IMR-90 (cell line): ENCODE results near the gene BRME1. TPM values are rescaled to one million over a fixed set of nuclear protein-coding genes. Genes with fewer than 3 reads are reported as not detected.

Experiments
- ATAC-seq: fragments of 200-7000 bp; cut with Tn5 transposase; 2 replicates; pipeline ENCODE4 v1.9.1; 2020; ENCODE audit warnings: low read depth, mild to moderate bottlenecking, moderate library complexity
- BruUV-seq: library from RNA; stranded (reverse); fragments of 400-500 nt; replicated peaks from 2 replicates; lab custom pipeline; 2021; lab: Mats Ljungman, UMichigan
- CTCF ChIA-PET: fragments of 300-600 bp; formaldehyde crosslinking; extraction: SDS; loops from one replicate; lab custom pipeline; 2021; ENCODE audit warnings: antibody characterized with exemption; lab: Yijun Ruan, JAX
- POLR2A ChIA-PET: fragments of 300-600 bp; sonication (Branson Sonifier 250); formaldehyde crosslinking; loops from one replicate; lab custom pipeline; 2022; ENCODE audit warnings: antibody characterized with exemption; ENCODE audit not compliant: unreplicated experiment; lab: Charles Lee
- DNase-seq: peaks from one replicate; pipeline ENCODE4 v3.0.0; 2013
- H2AFZ ChIP-seq: replicated peaks from 2 replicates; pipeline ENCODE3; 2013; ENCODE audit warnings: low read length, mild to moderate bottlenecking; ENCODE audit not compliant: poor library complexity
- H2AK5ac ChIP-seq: 2 replicates; pipeline ENCODE4 v1.6.1; 2013; ENCODE audit warnings: low read depth, low read length, inconsistent platforms
- H2AK9ac ChIP-seq: replicated peaks from 2 replicates; pipeline ENCODE3; 2013; ENCODE audit warnings: mild to moderate bottlenecking, low read depth, low read length, moderate library complexity; ENCODE audit not compliant: poor library complexity
- H2BK120ac ChIP-seq: 2 replicates; pipeline ENCODE4 v1.6.1; 2013; ENCODE audit warnings: low read depth, low read length, inconsistent platforms
- H2BK15ac ChIP-seq: 3 replicates; pipeline ENCODE4 v1.6.1; 2013; ENCODE audit warnings: low read depth, low read length, inconsistent platforms
- H2BK20ac ChIP-seq: 2 replicates; pipeline ENCODE4 v1.6.1; 2013; ENCODE audit warnings: low read depth, mild to moderate bottlenecking, inconsistent platforms, low read length, moderate library complexity
- H2BK5ac ChIP-seq: 2 replicates; pipeline ENCODE4 v1.6.1; 2013; ENCODE audit warnings: mild to moderate bottlenecking, low read depth, low read length, inconsistent platforms; ENCODE audit not compliant: poor library complexity, severe bottlenecking
- H3K14ac ChIP-seq: replicated peaks from 2 replicates; pipeline ENCODE4 v1.6.1; 2013; ENCODE audit warnings: low read depth, low read length, inconsistent platforms
- H3K18ac ChIP-seq: 2 replicates; pipeline ENCODE4 v1.6.1; 2013; ENCODE audit warnings: low read depth, low read length, control low read depth
- H3K23ac ChIP-seq: 2 replicates; pipeline ENCODE4 v1.6.1; 2013; ENCODE audit warnings: low read depth, low read length, inconsistent platforms
- H3K27ac ChIP-seq: 2 replicates; pipeline ENCODE4 v1.5.1; 2013; ENCODE audit warnings: mild to moderate bottlenecking, control low read depth, low read length; ENCODE audit not compliant: insufficient read depth
- H3K27me3 ChIP-seq: 2 replicates; pipeline ENCODE4 v1.6.1; 2013; ENCODE audit warnings: low read length; ENCODE audit not compliant: control insufficient read depth, insufficient read depth
- H3K36me3 ChIP-seq: 2 replicates; pipeline ENCODE4 v1.6.1; 2013; ENCODE audit warnings: low read length, mixed read lengths; ENCODE audit not compliant: control insufficient read depth, insufficient read depth
- H3K4ac ChIP-seq: 2 replicates; pipeline ENCODE4 v1.6.1; 2013; ENCODE audit warnings: low read depth, low read length, inconsistent platforms
- H3K4me1 ChIP-seq: 2 replicates; pipeline ENCODE4 v1.6.1; 2013; ENCODE audit warnings: low read length, mixed read lengths; ENCODE audit not compliant: control insufficient read depth, insufficient read depth
- H3K4me2 ChIP-seq: 2 replicates; pipeline ENCODE4 v1.6.1; 2013; ENCODE audit warnings: low read depth, mild to moderate bottlenecking, control low read depth, low read length, moderate library complexity
- H3K4me3 ChIP-seq: 2 replicates; pipeline ENCODE4 v1.5.1; 2013; ENCODE audit warnings: low read depth, mild to moderate bottlenecking, control low read depth, low read length, moderate library complexity; ENCODE audit not compliant: insufficient read depth
- H3K56ac ChIP-seq: 2 replicates; pipeline ENCODE4 v1.6.1; 2013; ENCODE audit warnings: low read length, inconsistent platforms; ENCODE audit not compliant: insufficient read depth; ENCODE audit errors: extremely low read depth
- H3K79me1 ChIP-seq, 2 experiments: 2 replicates each; pipeline ENCODE4 v1.6.1; 2013; ENCODE audit warnings: low read length in 2 of 2, inconsistent platforms in 1 of 2, low read depth in 1 of 2
- H3K9ac ChIP-seq: 2 replicates; pipeline ENCODE4 v1.6.1; 2013; ENCODE audit warnings: low read depth, low read length, control low read depth
- H3K9me1 ChIP-seq: 2 replicates; pipeline ENCODE4 v1.6.1; 2013; ENCODE audit warnings: low read length, inconsistent platforms; ENCODE audit not compliant: insufficient read depth
- H3K9me3 ChIP-seq: 2 replicates; pipeline ENCODE4 v1.6.1; 2013; ENCODE audit warnings: low read length; ENCODE audit not compliant: control insufficient read depth, insufficient read depth
- H4K20me1 ChIP-seq: 2 replicates; pipeline ENCODE4 v1.6.1; 2013; ENCODE audit warnings: low read length, inconsistent platforms; ENCODE audit not compliant: insufficient read depth
- H4K5ac ChIP-seq: 2 replicates; pipeline ENCODE4 v1.6.1; 2013; ENCODE audit warnings: mild to moderate bottlenecking, low read depth, low read length, control low read depth
- H4K8ac ChIP-seq, 2 experiments: 2 replicates each; pipeline ENCODE4 v1.6.1; 2013; ENCODE audit warnings: low read depth in 2 of 2, low read length in 2 of 2, control low read depth in 1 of 2, inconsistent platforms in 1 of 2
- H4K91ac ChIP-seq: 2 replicates; pipeline ENCODE4 v1.6.1; 2013; ENCODE audit warnings: low read depth, low read length, inconsistent platforms; ENCODE audit not compliant: insufficient read depth
- CEBPB ChIP-seq: IDR thresholded peaks from 2 replicates; pipeline ENCODE4 v1.6.1; 2012; ENCODE audit warnings: low read depth, low read length, improper control_type of control experiment
- MXI1 ChIP-seq: IDR thresholded peaks from 2 replicates; pipeline ENCODE4 v1.6.1; 2012; ENCODE audit warnings: low read depth, mild to moderate bottlenecking, low read length, moderate library complexity, borderline replicate concordance
- WGBS, 2 experiments: methylation state at CpG; one replicate each; pipeline versions ENCODE4 v1.1.5 to v1.1.7; 2013; ENCODE audit warnings: missing lambda C conversion rate in 2 of 2; ENCODE audit not compliant: insufficient read length in 1 of 2; ENCODE audit errors: extremely low coverage in 2 of 2; 5-methylcytosine and 5-hydroxymethylcytosine counted together
- dilution Hi-C: fragments of 300-500 bp; cut with HindIII; formaldehyde crosslinking; loops from one replicate; pipeline ENCODE4 v1.14.3; 2018; ENCODE audit warnings: low sequenced_read_pairs; ENCODE audit not compliant: unreplicated experiment
- in situ Hi-C: fragments of 300-500 bp; cut with MboI; formaldehyde crosslinking; loops from 3 replicates; pipeline ENCODE4 v1.14.3; 2019; ENCODE audit warnings: low sequenced_read_pairs, inconsistent platforms, mixed read lengths
- intact Hi-C: fragments of 100-400 bp; cut with micrococcal nuclease; formaldehyde crosslinking; loops from 2 replicates; pipeline ENCODE4 v1.10.0; 2022
- polyA plus RNA-seq, 3 experiments: library from polyadenylated mRNA; depleted of rRNA; stranded (reverse); fragments of >200 nt; gene quantifications; 2 replicates each; pipeline ENCODE4 v1.2.3, GENCODE V29; 2012; ENCODE audit warnings: low replicate concordance in 1 of 3
- total RNA-seq: library from RNA; depleted of rRNA; stranded (reverse); fragments of >200 nt; gene quantifications from 2 replicates; pipeline ENCODE4 v1.2.3, GENCODE V29; 2012

The BRME1 gene
- total and polyA plus RNA-seq, 2 of the 4 experiments (the other 2 are of a cell fraction): 0.18 to 0.38 TPM

GRCh38 chr19:13929956-13930355 lies 24.0 kb upstream of the BRME1 start:
- ATAC-seq: no peak

More at GRCh38 chr19:13929956-13930355, 24.0 kb upstream of the BRME1 start:
- Histone ChIP-seq H3K4ac (no peak overlapping the region), H3K9ac (no peak overlapping the region), H3K79me1 (no peaks in the 10 kb centered on the region), H3K27ac (no peak overlapping the region), H2BK120ac (no peak overlapping the region), H3K9me3 (no peaks in the 10 kb centered on the region), H2BK5ac (no peak overlapping the region), H3K4me1 (no peaks in the 10 kb centered on the region), H3K9me1 (peaks cover 5% of the 10 kb centered on the region), H4K20me1 (no peaks in the 10 kb centered on the region), H3K4me2 (no peak overlapping the region), H4K5ac (no peak overlapping the region), H3K27me3 (no peaks in the 10 kb centered on the region), H2AFZ (no peak overlapping the region), H3K56ac (no peak overlapping the region), H2AK9ac (no peak overlapping the region), H3K36me3 (peaks cover 41% of the 10 kb centered on the region), H2AK5ac (no peak overlapping the region), H3K4me3 (no peak overlapping the region), H3K18ac (no peak overlapping the region), H4K91ac (no peak overlapping the region), H3K14ac (no peak overlapping the region), H2BK20ac (no peak overlapping the region), H4K8ac (no peak overlapping the region), H3K23ac (no peak overlapping the region), H2BK15ac (no peak overlapping the region)
- BruUV-seq: no TSS peak
- ChIA-PET POLR2A (no interaction called here), CTCF (no interaction called here)
- in situ Hi-C loops: no loop called here
- DNase-seq: no peak
- dilution Hi-C loops: no loop called here
- intact Hi-C loops: no loop called here
- TF ChIP-seq MXI1 (no peak), CEBPB (no peak)
- no CpG with 5 or more reads among the region's 17 CpGs for WGBS, 2 experiments
